ENCODE measurements around the gene FBXO17.

- TF ChIP-seq, protein P1, sequence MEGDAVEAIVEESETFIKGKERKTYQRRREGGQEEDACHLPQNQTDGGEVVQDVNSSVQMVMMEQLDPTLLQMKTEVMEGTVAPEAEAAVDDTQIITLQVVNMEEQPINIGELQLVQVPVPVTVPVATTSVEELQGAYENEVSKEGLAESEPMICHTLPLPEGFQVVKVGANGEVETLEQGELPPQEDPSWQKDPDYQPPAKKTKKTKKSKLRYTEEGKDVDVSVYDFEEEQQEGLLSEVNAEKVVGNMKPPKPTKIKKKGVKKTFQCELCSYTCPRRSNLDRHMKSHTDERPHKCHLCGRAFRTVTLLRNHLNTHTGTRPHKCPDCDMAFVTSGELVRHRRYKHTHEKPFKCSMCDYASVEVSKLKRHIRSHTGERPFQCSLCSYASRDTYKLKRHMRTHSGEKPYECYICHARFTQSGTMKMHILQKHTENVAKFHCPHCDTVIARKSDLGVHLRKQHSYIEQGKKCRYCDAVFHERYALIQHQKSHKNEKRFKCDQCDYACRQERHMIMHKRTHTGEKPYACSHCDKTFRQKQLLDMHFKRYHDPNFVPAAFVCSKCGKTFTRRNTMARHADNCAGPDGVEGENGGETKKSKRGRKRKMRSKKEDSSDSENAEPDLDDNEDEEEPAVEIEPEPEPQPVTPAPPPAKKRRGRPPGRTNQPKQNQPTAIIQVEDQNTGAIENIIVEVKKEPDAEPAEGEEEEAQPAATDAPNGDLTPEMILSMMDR (IDR thresholded peaks at IDR 0.05; ENCODE audit: low read depth, low read length), result no peak
- TF ChIP-seq, protein P2, sequence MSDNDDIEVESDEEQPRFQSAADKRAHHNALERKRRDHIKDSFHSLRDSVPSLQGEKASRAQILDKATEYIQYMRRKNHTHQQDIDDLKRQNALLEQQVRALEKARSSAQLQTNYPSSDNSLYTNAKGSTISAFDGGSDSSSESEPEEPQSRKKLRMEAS (IDR thresholded peaks at IDR 0.05; ENCODE audit: low read depth, low read length), result no peak
- no peak for TF ChIP-seq POLR2A (IDR thresholded peaks at IDR 0.05; ENCODE audit: extremely low read depth, insufficient read length)
These were observed 49.5 kb upstream of the FBXO17 start for GRCh38 chr19:39024875-39025641.
